KMS-11 (cell line): ENCODE data around the gene EEPD1.

Experiments used
- H2AFZ ChIP-seq: fragments of 200-600 bp; sonication (generic); 2 replicates; pipeline ENCODE4 v1.6.1; 2016; ENCODE audit warnings: antibody characterized with exemption, mixed run types, low read depth
- H3K27ac ChIP-seq: fragments of 200-600 bp; sonication (generic); 2 replicates; pipeline ENCODE4 v1.6.1; 2016; ENCODE audit warnings: mild to moderate bottlenecking, mixed run types
- H3K27me3 ChIP-seq: fragments of 200-600 bp; sonication (generic); 2 replicates; pipeline ENCODE4 v1.6.1; 2017; ENCODE audit warnings: mild to moderate bottlenecking, low read depth, mixed run types, moderate library complexity; ENCODE audit not compliant: insufficient read depth
- H3K36me3 ChIP-seq: fragments of 200-600 bp; sonication (generic); 2 replicates; pipeline ENCODE4 v1.6.1; 2017; ENCODE audit warnings: mild to moderate bottlenecking, mixed run types; ENCODE audit not compliant: insufficient read depth
- H3K4me1 ChIP-seq: fragments of 200-600 bp; sonication (generic); 2 replicates; pipeline ENCODE4 v1.6.1; 2016; ENCODE audit warnings: mild to moderate bottlenecking, low read depth, mixed run types; ENCODE audit not compliant: poor library complexity, severe bottlenecking
- H3K4me2 ChIP-seq: fragments of 200-600 bp; sonication (generic); 2 replicates; pipeline ENCODE4 v1.7.0; 2016; ENCODE audit warnings: mild to moderate bottlenecking, mixed run types
- H3K4me3 ChIP-seq: fragments of 200-600 bp; sonication (generic); IDR thresholded peaks from 2 replicates; pipeline ENCODE4 v1.6.1; 2017; ENCODE audit warnings: low read depth, low read length, mixed read lengths; ENCODE audit not compliant: insufficient read depth
- H3K79me2 ChIP-seq: fragments of 200-600 bp; sonication (generic); 2 replicates; pipeline ENCODE4 v1.6.1; 2016; ENCODE audit warnings: low read depth, mixed run types; ENCODE audit not compliant: insufficient read depth
- H3K9ac ChIP-seq: fragments of 200-600 bp; sonication (generic); 2 replicates; pipeline ENCODE4 v1.6.1; 2016; ENCODE audit warnings: mild to moderate bottlenecking, mixed run types
- H4K20me1 ChIP-seq: fragments of 200-600 bp; sonication (generic); 2 replicates; pipeline ENCODE4 v1.6.1; 2016; ENCODE audit warnings: mild to moderate bottlenecking, mixed run types; ENCODE audit not compliant: insufficient read depth
- TF ChIP-seq, protein P1 (sequence below): fragments of 200-600 bp; sonication (generic); conservative IDR thresholded peaks from 2 replicates; pipeline ENCODE4 v1.6.1; 2017; ENCODE audit warnings: low read depth, mild to moderate bottlenecking, antibody characterized with exemption, low read length, moderate library complexity, mixed read lengths

Gene EEPD1

DNA sequence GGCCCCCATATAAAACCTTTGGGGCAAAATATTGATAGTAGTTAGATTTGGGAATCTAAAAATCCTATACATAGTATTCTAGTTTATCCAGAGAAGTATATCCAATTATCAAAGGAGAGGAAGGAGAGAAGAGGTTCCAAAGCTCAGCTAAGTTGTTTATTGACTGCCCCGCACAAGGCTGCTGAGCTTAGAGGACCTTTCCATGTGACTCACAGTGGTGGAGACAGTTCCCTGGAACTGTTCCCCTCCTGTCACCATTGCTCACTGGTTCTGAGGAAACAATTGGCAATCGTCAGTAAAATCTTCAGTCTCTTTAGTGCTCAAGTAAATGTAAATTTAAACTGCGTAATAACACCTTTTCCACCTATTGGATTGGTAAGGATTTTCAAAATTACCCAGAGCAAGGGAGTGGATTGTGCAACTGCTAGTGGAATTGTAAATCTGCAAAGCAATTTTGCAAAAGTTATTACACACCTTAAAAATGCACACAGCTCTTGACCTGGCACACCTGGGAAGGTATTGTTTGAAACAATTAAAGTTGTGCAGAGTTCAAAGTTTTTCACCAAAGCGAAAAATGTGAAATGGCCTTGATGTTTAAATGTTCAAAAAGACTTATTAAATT lies 63.1 kb downstream of the EEPD1 start:
- TF ChIP-seq, protein P1, sequence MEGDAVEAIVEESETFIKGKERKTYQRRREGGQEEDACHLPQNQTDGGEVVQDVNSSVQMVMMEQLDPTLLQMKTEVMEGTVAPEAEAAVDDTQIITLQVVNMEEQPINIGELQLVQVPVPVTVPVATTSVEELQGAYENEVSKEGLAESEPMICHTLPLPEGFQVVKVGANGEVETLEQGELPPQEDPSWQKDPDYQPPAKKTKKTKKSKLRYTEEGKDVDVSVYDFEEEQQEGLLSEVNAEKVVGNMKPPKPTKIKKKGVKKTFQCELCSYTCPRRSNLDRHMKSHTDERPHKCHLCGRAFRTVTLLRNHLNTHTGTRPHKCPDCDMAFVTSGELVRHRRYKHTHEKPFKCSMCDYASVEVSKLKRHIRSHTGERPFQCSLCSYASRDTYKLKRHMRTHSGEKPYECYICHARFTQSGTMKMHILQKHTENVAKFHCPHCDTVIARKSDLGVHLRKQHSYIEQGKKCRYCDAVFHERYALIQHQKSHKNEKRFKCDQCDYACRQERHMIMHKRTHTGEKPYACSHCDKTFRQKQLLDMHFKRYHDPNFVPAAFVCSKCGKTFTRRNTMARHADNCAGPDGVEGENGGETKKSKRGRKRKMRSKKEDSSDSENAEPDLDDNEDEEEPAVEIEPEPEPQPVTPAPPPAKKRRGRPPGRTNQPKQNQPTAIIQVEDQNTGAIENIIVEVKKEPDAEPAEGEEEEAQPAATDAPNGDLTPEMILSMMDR: no peak
- no peak overlapping the region for H3K27ac ChIP-seq
- H3K36me3 ChIP-seq: no peaks in the 10 kb centered on the region
- no peaks in the 10 kb centered on the region for H3K4me1 ChIP-seq
- H3K4me3 ChIP-seq: no peak overlapping the region
- H4K20me1 ChIP-seq: no peaks in the 10 kb centered on the region
- no peak overlapping the region for H3K4me2 ChIP-seq
- H3K79me2 ChIP-seq: no peaks in the 10 kb centered on the region
- H3K9ac ChIP-seq: no peak overlapping the region
- no peak overlapping the region for H2AFZ ChIP-seq
- H3K27me3 ChIP-seq: no peaks in the 10 kb centered on the region

DNA sequence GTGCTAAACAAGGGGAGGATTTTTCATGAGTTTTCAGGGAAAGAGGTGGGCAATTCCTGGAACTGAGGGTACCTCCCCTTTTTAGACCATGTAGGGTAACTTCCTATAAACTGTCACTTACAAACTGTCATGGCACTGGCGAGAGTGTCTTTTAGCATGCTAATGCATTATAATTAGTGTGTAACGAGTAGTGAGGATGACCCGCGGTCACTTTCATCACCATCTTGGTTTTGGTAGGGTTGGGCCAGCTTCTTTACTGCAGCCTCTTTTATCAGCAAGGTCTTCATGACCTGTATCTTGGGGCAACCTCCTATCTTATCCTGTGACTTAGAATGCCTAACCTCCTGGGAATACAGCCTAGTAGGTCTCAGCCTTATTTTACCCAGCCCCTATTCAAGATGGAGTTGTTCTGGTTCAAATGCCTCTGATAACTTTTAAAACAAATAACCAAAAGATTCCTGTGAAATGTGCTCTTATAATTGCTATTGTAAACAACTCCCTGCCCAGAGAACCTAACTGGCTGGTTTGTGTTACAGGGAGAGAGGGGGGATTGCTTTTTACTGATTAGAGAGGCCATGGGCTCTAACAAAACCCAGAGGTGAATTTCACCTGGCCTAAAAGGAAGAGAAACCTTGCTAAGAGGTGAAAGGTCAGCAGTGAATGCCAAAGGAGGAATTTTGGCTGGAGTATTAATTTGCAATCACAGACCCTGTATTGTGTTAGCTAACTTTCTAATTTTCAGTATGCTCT lies 64.3 kb downstream of the EEPD1 start:
- no peak overlapping the region for H3K4me3 ChIP-seq
- H3K9ac ChIP-seq: no peak overlapping the region
- no peaks in the 10 kb centered on the region for H4K20me1 ChIP-seq
- no peaks in the 10 kb centered on the region for H3K27me3 ChIP-seq
- no peaks in the 10 kb centered on the region for H3K36me3 ChIP-seq
- TF ChIP-seq, protein P1: no peak
- no peak overlapping the region for H3K4me2 ChIP-seq
- no peaks in the 10 kb centered on the region for H3K79me2 ChIP-seq
- no peak overlapping the region for H3K27ac ChIP-seq
- no peak overlapping the region for H2AFZ ChIP-seq
- H3K4me1 ChIP-seq: no peaks in the 10 kb centered on the region

- Histone ChIP-seq H3K4me1 (no peaks in the 10 kb centered on the region), H4K20me1 (no peaks in the 10 kb centered on the region), H3K27me3 (no peaks in the 10 kb centered on the region), H3K27ac (no peak overlapping the region), H3K4me2 (no peak overlapping the region), H3K9ac (no peak overlapping the region), H2AFZ (no peak overlapping the region), H3K79me2 (no peaks in the 10 kb centered on the region), H3K4me3 (no peak overlapping the region), H3K36me3 (no peaks in the 10 kb centered on the region)
- TF ChIP-seq, protein P1: no peak
Observed at GRCh38 chr7:36217961-36218284, 64.9 kb downstream of the EEPD1 start.

- no peaks in the 10 kb centered on the region for H3K27me3 ChIP-seq
- H3K4me3 ChIP-seq: no peak overlapping the region
- H3K4me1 ChIP-seq: no peaks in the 10 kb centered on the region
- no peak overlapping the region for H2AFZ ChIP-seq
- TF ChIP-seq, protein P1: no peak
- H3K4me2 ChIP-seq: no peak overlapping the region
- H4K20me1 ChIP-seq: no peaks in the 10 kb centered on the region
- H3K27ac ChIP-seq: no peak overlapping the region
- no peak overlapping the region for H3K9ac ChIP-seq
- no peaks in the 10 kb centered on the region for H3K36me3 ChIP-seq
- H3K79me2 ChIP-seq: no peaks in the 10 kb centered on the region
Observed at GRCh38 chr7:36219429-36219828, 66.4 kb downstream of the EEPD1 start.
